GM18508 (cell line): ENCODE data around the gene SOHLH2.

Experiments
- ATAC-seq: cut with Tn5 transposase; IDR thresholded peaks from one replicate; pipeline ENCODE4 v1.9.1; 2021; ENCODE audit warnings: moderate number of reproducible peaks; ENCODE audit not compliant: insufficient read depth, unreplicated experiment

SOHLH2 gene

GRCh38 chr13:36134632-36135031 lies 79.7 kb downstream of the SOHLH2 start:
- ATAC-seq, result no peak

- ATAC-seq, result no peak
These were observed 80.3 kb downstream of the SOHLH2 start for GRCh38 chr13:36133950-36134626.

- ATAC-seq, result no peak
These were observed 82.0 kb downstream of the SOHLH2 start for GRCh38 chr13:36132376-36132775.

- no peak for ATAC-seq
These were observed 82.4 kb downstream of the SOHLH2 start for GRCh38 chr13:36131931-36132297.

- no peak for ATAC-seq
These were observed 83.0 kb downstream of the SOHLH2 start, which contains the start of gene DCLK1 for GRCh38 chr13:36131222-36131930. DCLK1 (minus strand) TSS chr13:36131382.

GRCh38 chr13:36130552-36131221 lies 83.7 kb downstream of the SOHLH2 start:
- ATAC-seq, result no peak

- no peak for ATAC-seq
These were observed 84.2 kb downstream of the SOHLH2 start for GRCh38 chr13:36130193-36130551.

GRCh38 chr13:36129539-36129938 lies 84.8 kb downstream of the SOHLH2 start:
- no peak for ATAC-seq

- ATAC-seq, result no peak
These were observed 87.9 kb downstream of the SOHLH2 start for GRCh38 chr13:36126491-36126890.

GRCh38 chr13:36125841-36126240 lies 88.5 kb downstream of the SOHLH2 start:
- no peak for ATAC-seq

GRCh38 chr13:36124236-36124822 lies 90.0 kb downstream of the SOHLH2 start:
- ATAC-seq, result no peak
